Measurements from ENCODE around the gene CHTF8. TPM values are rescaled to one million over a fixed set of nuclear protein-coding genes. Genes with fewer than 3 reads are reported as not detected.

Gene CHTF8
- total RNA-seq, 1 donor from 2014 or later = 86.4 TPM

GRCh38 chr16:69100071-69100691 is 32.2 kb downstream of the CHTF8 start:
- no peak overlapping the region for H3K27ac ChIP-seq (ENCODE audit: low read depth, low read length)
- no peak overlapping the region for H3K4me3 ChIP-seq (ENCODE audit: insufficient read depth, low read depth, low read length)

GRCh38 chr16:69095193-69095592 is 37.2 kb downstream of the CHTF8 start:
- Mint-ChIP-seq H3K36me3 (ENCODE audit: low read depth, unreplicated experiment) (no peaks in the 10 kb centered on the region), H3K4me3 (ENCODE audit: unreplicated experiment) (no peak overlapping the region), H3K9me3 (ENCODE audit: unreplicated experiment) (no peaks in the 10 kb centered on the region), H3K4me1 (ENCODE audit: low read depth, unreplicated experiment) (peaks cover 5% of the 10 kb centered on the region), H3K27me3 (ENCODE audit: low read depth, unreplicated experiment) (peaks cover 1% of the 10 kb centered on the region), H3K27ac (ENCODE audit: unreplicated experiment) (no peak overlapping the region)
- no peak overlapping the region for H2AFZ ChIP-seq (ENCODE audit: low read depth, low read length)
- peaks cover 3% of the 10 kb centered on the region for H3K4me1 ChIP-seq (ENCODE audit: insufficient read depth, low read length)
- DNase-seq (ENCODE audit: low read depth) = no peak
- no peaks in the 10 kb centered on the region for H3K36me3 ChIP-seq (ENCODE audit: insufficient read depth, low read length)
- no peak for FAIRE-seq
- H3K27ac ChIP-seq (ENCODE audit: low read depth, low read length) = no peak overlapping the region
- no peaks in the 10 kb centered on the region for H3K9me3 ChIP-seq (ENCODE audit: insufficient read depth, low read depth, low read length)
- no peaks in the 10 kb centered on the region for H3K27me3 ChIP-seq (ENCODE audit: insufficient read depth, low read length)
- no peak overlapping the region for H3K9ac ChIP-seq (ENCODE audit: low read length)
- no peaks in the 10 kb centered on the region for H3K79me2 ChIP-seq (ENCODE audit: insufficient read depth, low read length)
- no peak overlapping the region for H3K4me3 ChIP-seq (ENCODE audit: insufficient read depth, low read depth, low read length)
- no peak overlapping the region for H3K4me2 ChIP-seq (ENCODE audit: low read length)
- TF ChIP-seq CTCF (IDR thresholded peaks at IDR 0.05; ENCODE audit: insufficient read depth, low read depth, low read length) (no peak), EZH2 (IDR thresholded peaks at IDR 0.05; ENCODE audit: insufficient read depth, low read length) (no peak)
- no peaks in the 10 kb centered on the region for H4K20me1 ChIP-seq (ENCODE audit: insufficient read depth, low read length)

More at GRCh38 chr16:69100071-69100691, 32.2 kb downstream of the CHTF8 start:
- TF ChIP-seq EZH2 (IDR thresholded peaks at IDR 0.05; ENCODE audit: insufficient read depth, low read length) = no peak
- H3K4me1 ChIP-seq (ENCODE audit: insufficient read depth, low read length) = peaks cover 4% of the 10 kb centered on the region
- H3K4me2 ChIP-seq (ENCODE audit: low read length) = peak overlapping the region; percentile 37
- Mint-ChIP-seq H3K27me3 (ENCODE audit: low read depth, unreplicated experiment) (peaks cover 9% of the 10 kb centered on the region), H3K4me3 (ENCODE audit: unreplicated experiment) (no peak overlapping the region), H3K36me3 (ENCODE audit: low read depth, unreplicated experiment) (peaks cover 3% of the 10 kb centered on the region), H3K27ac (ENCODE audit: unreplicated experiment) (no peak overlapping the region), H3K9me3 (ENCODE audit: unreplicated experiment) (no peaks in the 10 kb centered on the region), H3K4me1 (ENCODE audit: low read depth, unreplicated experiment) (peaks cover 6% of the 10 kb centered on the region)
- FAIRE-seq (no peak), DNase-seq (ENCODE audit: low read depth) (no peak)
- H3K27me3 ChIP-seq (ENCODE audit: insufficient read depth, low read length) = no peaks in the 10 kb centered on the region
- H2AFZ ChIP-seq (ENCODE audit: low read depth, low read length) = no peak overlapping the region
- H3K9me3 ChIP-seq (ENCODE audit: insufficient read depth, low read depth, low read length) = no peaks in the 10 kb centered on the region
- no peaks in the 10 kb centered on the region for H3K36me3 ChIP-seq (ENCODE audit: insufficient read depth, low read length)
- H3K9ac ChIP-seq (ENCODE audit: low read length) = no peak overlapping the region
- H4K20me1 ChIP-seq (ENCODE audit: insufficient read depth, low read length) = no peaks in the 10 kb centered on the region
- H3K79me2 ChIP-seq (ENCODE audit: insufficient read depth, low read length) = no peaks in the 10 kb centered on the region

GRCh38 chr16:69094501-69094900 is 37.9 kb downstream of the CHTF8 start:
- Mint-ChIP-seq H3K27me3 (ENCODE audit: low read depth, unreplicated experiment) (no peaks in the 10 kb centered on the region), H3K9me3 (ENCODE audit: unreplicated experiment) (no peaks in the 10 kb centered on the region), H3K4me3 (ENCODE audit: unreplicated experiment) (no peak overlapping the region), H3K4me1 (ENCODE audit: low read depth, unreplicated experiment) (peaks cover 6% of the 10 kb centered on the region), H3K27ac (ENCODE audit: unreplicated experiment) (no peak overlapping the region), H3K36me3 (ENCODE audit: low read depth, unreplicated experiment) (no peaks in the 10 kb centered on the region)
- Histone ChIP-seq H2AFZ (ENCODE audit: low read depth, low read length) (no peak overlapping the region), H4K20me1 (ENCODE audit: insufficient read depth, low read length) (no peaks in the 10 kb centered on the region), H3K4me2 (ENCODE audit: low read length) (no peak overlapping the region), H3K4me3 (ENCODE audit: insufficient read depth, low read depth, low read length) (no peak overlapping the region), H3K27me3 (ENCODE audit: insufficient read depth, low read length) (no peaks in the 10 kb centered on the region), H3K36me3 (ENCODE audit: insufficient read depth, low read length) (no peaks in the 10 kb centered on the region), H3K27ac (ENCODE audit: low read depth, low read length) (no peak overlapping the region), H3K9me3 (ENCODE audit: insufficient read depth, low read depth, low read length) (no peaks in the 10 kb centered on the region), H3K9ac (ENCODE audit: low read length) (no peak overlapping the region), H3K79me2 (ENCODE audit: insufficient read depth, low read length) (no peaks in the 10 kb centered on the region), H3K4me1 (ENCODE audit: insufficient read depth, low read length) (peaks cover 4% of the 10 kb centered on the region)
- no peak for DNase-seq (ENCODE audit: low read depth)
- TF ChIP-seq EZH2 (IDR thresholded peaks at IDR 0.05; ENCODE audit: insufficient read depth, low read length) (no peak), CTCF (IDR thresholded peaks at IDR 0.05; ENCODE audit: insufficient read depth, low read depth, low read length) (no peak)
- FAIRE-seq = no peak
